HepG2 (cell line): ENCODE measurements around the gene XPC. TPM values are rescaled to one million over a fixed set of nuclear protein-coding genes. Genes with fewer than 3 reads are reported as not detected.

Source experiments
- E2F1 ChIP-seq: sonication (generic); formaldehyde crosslinking; IDR thresholded peaks from 2 replicates; pipeline ENCODE4 v1.5.0; 2020; ENCODE audit warnings: missing genetic modification reagents
- E2F2 ChIP-seq: sonication (generic); formaldehyde crosslinking; IDR thresholded peaks from 2 replicates; pipeline ENCODE4 v1.4.0; 2020; ENCODE audit warnings: missing genetic modification reagents, borderline replicate concordance
- FOXM1 ChIP-seq: sonication (generic); formaldehyde crosslinking; IDR thresholded peaks from 2 replicates; pipeline ENCODE4 v1.5.0; 2020; ENCODE audit warnings: missing genetic modification reagents
- FOXP4 ChIP-seq: sonication (generic); formaldehyde crosslinking; IDR thresholded peaks from 2 replicates; pipeline ENCODE4 v1.4.0; 2020; ENCODE audit warnings: missing genetic modification reagents
- GPN1 ChIP-seq: sonication (generic); formaldehyde crosslinking; IDR thresholded peaks from 2 replicates; pipeline ENCODE4 v1.5.1; 2020; ENCODE audit warnings: missing genetic modification reagents, borderline replicate concordance
- HHEX ChIP-seq: IDR thresholded peaks from 2 replicates; pipeline ENCODE4 v1.6.1; 2016; ENCODE audit warnings: control low read depth
- MBD4 ChIP-seq: IDR thresholded peaks from 2 replicates; pipeline ENCODE4 v1.6.1; 2012; ENCODE audit warnings: low read length, inconsistent platforms, borderline replicate concordance
- RARA ChIP-seq: IDR thresholded peaks from 2 replicates; pipeline ENCODE4 v1.6.1; 2016; ENCODE audit warnings: missing genetic modification reagents, missing compliant biosample characterization
- SMC3 ChIP-seq: IDR thresholded peaks from 2 replicates; pipeline ENCODE4 v1.6.1; 2011; ENCODE audit warnings: low read length, improper control_type of control experiment
- SP2 ChIP-seq: sonication (generic); formaldehyde crosslinking; IDR thresholded peaks from 2 replicates; pipeline ENCODE4 v1.5.1; 2020; ENCODE audit warnings: mild to moderate bottlenecking, missing genetic modification reagents
- TARDBP ChIP-seq: sonication (generic); formaldehyde crosslinking; IDR thresholded peaks from 2 replicates; pipeline ENCODE4 v1.8.0; 2022; ENCODE audit warnings: mild to moderate bottlenecking, missing genetic modification reagents
- THAP9 ChIP-seq: sonication (generic); formaldehyde crosslinking; IDR thresholded peaks from 2 replicates; pipeline ENCODE4; 2020; ENCODE audit warnings: missing genetic modification reagents, mild to moderate bottlenecking, borderline replicate concordance
- ZC3H13 ChIP-seq: sonication (generic); formaldehyde crosslinking; IDR thresholded peaks from 2 replicates; pipeline ENCODE4 v1.8.1; 2023; ENCODE audit warnings: mild to moderate bottlenecking, missing genetic modification reagents, moderate library complexity
- ZFP1 ChIP-seq: IDR thresholded peaks from 2 replicates; pipeline ENCODE4 v1.6.1; 2016
- ZNF136 ChIP-seq: sonication (generic); formaldehyde crosslinking; IDR thresholded peaks from 2 replicates; pipeline ENCODE4 v1.8.1; 2022; ENCODE audit warnings: low read depth, mild to moderate bottlenecking, moderate library complexity, missing genetic modification reagents
- ZNF724P ChIP-seq: sonication (generic); formaldehyde crosslinking; IDR thresholded peaks from 2 replicates; pipeline ENCODE4 v1.8.0; 2022; ENCODE audit warnings: missing genetic modification reagents, borderline replicate concordance
- polyA plus RNA-seq, 8 experiments: library from polyadenylated mRNA; depleted of rRNA in 3 of 8; stranded (reverse) in 7 of 8; unstranded in 1 of 8; fragments of >200 nt; fragmentation: Illumina TruSeq in 4 of 8; extraction: Trizol in 4 of 8; gene quantifications; 2 replicates each; pipeline versions ENCODE4 v1.2.1 to v1.2.3, GENCODE V29; 2011 to 2016; ENCODE audit warnings: low read depth in 4 of 8, missing spikeins in 1 of 8, mixed read lengths in 1 of 8; ENCODE audit not compliant: insufficient read depth in 1 of 8
- total RNA-seq, 5 experiments: library from RNA; depleted of rRNA; stranded (reverse); fragments of >200 nt; fragmentation: Illumina TruSeq; extraction: Trizol; gene quantifications; 2 replicates each; pipeline ENCODE4 v1.2.3, GENCODE V29; 2016; ENCODE audit warnings: low read depth in 1 of 5
- TF ChIP-seq, protein P1 (sequence below): sonication (generic); formaldehyde crosslinking; IDR thresholded peaks from 2 replicates; pipeline ENCODE4 v1.4.0; 2020; ENCODE audit warnings: low read depth, mild to moderate bottlenecking, missing genetic modification reagents
- TF ChIP-seq, protein P2 (sequence below): sonication (generic); formaldehyde crosslinking; IDR thresholded peaks from 2 replicates; pipeline ENCODE4 v1.4.0; 2020; ENCODE audit warnings: missing genetic modification reagents

Gene XPC
- total and polyA plus RNA-seq, 2 of the 13 experiments (the other 11 are each of a cell fraction or from before 2014, with no cell fraction given): 9.4 to 24.1 TPM

DNA sequence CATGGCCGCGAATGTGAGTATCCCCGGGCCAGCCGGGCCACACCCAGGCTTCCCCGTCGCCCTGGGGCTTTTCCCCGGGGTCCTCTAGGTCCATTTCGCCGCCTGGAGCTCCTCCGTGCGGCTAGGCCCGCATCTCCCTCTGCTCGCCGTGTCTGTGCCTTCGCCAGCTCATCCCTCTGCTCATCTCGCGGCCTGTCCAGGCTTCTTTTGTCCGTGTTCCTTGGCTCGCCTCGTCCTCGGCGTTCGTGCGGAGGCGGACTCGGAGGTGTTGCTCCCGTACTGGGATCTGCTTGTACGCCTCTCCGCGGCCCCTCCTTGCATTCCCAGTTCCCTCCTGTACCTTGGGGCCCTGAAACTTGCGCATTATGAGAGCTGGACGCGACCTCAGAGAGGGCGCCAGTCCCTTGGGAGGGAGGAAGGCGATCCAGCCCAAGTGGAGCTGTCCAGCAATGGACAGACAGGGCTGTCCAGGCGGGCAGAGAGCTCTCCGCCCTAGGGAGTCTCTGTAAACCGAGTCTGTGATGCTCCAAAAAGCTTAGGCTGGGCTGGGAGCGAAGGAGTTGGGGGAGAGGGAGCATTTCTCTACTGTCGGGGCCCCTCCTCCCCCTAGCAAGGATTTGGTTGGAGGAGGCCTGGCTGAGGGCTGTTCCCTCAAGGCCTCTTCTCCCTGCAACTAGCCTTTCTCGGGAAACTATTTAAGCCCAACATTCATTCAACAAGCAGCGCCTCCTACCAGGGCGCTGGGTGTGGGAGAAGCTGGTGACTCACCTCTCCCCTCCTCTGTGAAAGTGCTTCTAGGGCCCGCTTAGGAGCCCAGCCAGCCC, 53.0 kb downstream of the XPC start (continued):
- TF ChIP-seq FOXP4 (no peak), GPN1 (CRISPR knock-in tag) (no peak), E2F2 (peak; percentile 77; the same call in 1 of the 2 replicates), MBD4 (no peak), TARDBP (CRISPR knock-in tag) (no peak; the same call in 1 of the 2 replicates), SMC3 (0 out of 2 replicates have a peak, but pooled peaks have one; percentile 8), SP2 (CRISPR knock-in tag) (no peak), E2F1 (CRISPR knock-in tag) (no peak), ZNF136 (CRISPR knock-in tag) (no peak; the same call in 1 of the 2 replicates), ZNF724P (CRISPR knock-in tag) (no peak), HHEX (CRISPR knock-in tag) (no peak), ZC3H13 (CRISPR knock-in tag) (no peak), THAP9 (CRISPR knock-in tag) (peak; percentile 64; the same call in 1 of the 2 replicates), RARA (CRISPR knock-in tag) (no peak), ZFP1 (CRISPR knock-in tag) (no peak), FOXM1 (no peak)
- TF ChIP-seq, protein P1, sequence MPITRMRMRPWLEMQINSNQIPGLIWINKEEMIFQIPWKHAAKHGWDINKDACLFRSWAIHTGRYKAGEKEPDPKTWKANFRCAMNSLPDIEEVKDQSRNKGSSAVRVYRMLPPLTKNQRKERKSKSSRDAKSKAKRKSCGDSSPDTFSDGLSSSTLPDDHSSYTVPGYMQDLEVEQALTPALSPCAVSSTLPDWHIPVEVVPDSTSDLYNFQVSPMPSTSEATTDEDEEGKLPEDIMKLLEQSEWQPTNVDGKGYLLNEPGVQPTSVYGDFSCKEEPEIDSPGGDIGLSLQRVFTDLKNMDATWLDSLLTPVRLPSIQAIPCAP (CRISPR knock-in tag): 0 out of 2 replicates have a peak, but pooled peaks have one; percentile 45
- TF ChIP-seq, protein P2, sequence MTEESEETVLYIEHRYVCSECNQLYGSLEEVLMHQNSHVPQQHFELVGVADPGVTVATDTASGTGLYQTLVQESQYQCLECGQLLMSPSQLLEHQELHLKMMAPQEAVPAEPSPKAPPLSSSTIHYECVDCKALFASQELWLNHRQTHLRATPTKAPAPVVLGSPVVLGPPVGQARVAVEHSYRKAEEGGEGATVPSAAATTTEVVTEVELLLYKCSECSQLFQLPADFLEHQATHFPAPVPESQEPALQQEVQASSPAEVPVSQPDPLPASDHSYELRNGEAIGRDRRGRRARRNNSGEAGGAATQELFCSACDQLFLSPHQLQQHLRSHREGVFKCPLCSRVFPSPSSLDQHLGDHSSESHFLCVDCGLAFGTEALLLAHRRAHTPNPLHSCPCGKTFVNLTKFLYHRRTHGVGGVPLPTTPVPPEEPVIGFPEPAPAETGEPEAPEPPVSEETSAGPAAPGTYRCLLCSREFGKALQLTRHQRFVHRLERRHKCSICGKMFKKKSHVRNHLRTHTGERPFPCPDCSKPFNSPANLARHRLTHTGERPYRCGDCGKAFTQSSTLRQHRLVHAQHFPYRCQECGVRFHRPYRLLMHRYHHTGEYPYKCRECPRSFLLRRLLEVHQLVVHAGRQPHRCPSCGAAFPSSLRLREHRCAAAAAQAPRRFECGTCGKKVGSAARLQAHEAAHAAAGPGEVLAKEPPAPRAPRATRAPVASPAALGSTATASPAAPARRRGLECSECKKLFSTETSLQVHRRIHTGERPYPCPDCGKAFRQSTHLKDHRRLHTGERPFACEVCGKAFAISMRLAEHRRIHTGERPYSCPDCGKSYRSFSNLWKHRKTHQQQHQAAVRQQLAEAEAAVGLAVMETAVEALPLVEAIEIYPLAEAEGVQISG: no peak; the same call in 1 of the 2 replicates
